H9 (cell line): ENCODE data around the gene TLX1. TPM values are rescaled to one million over a fixed set of nuclear protein-coding genes. Genes with fewer than 3 reads are reported as not detected.

Experiments used
- DNase-seq: peaks from one replicate; pipeline ENCODE4 v3.0.0-alpha.2; 2017
- H2AFZ ChIP-seq: one replicate; pipeline ENCODE4 v1.6.1; 2013; ENCODE audit warnings: mild to moderate bottlenecking, low read length, control low read depth, moderate library complexity
- H2AK5ac ChIP-seq: 2 replicates; pipeline ENCODE4 v1.6.1; 2013; ENCODE audit warnings: low read length, control low read depth, mixed read lengths; ENCODE audit not compliant: insufficient read length
- H2BK120ac ChIP-seq: one replicate; pipeline ENCODE4 v1.6.1; 2013; ENCODE audit warnings: low read depth, mild to moderate bottlenecking, low read length, control low read depth, inconsistent platforms; ENCODE audit not compliant: poor library complexity, severe bottlenecking
- H2BK12ac ChIP-seq: 2 replicates; pipeline ENCODE4 v1.6.1; 2013; ENCODE audit warnings: low read length, control low read depth, mixed read lengths, low read depth; ENCODE audit not compliant: insufficient read length
- H2BK15ac ChIP-seq: 2 replicates; pipeline ENCODE4 v1.6.1; 2013; ENCODE audit warnings: low read depth, low read length, control low read depth
- H2BK20ac ChIP-seq: one replicate; pipeline ENCODE4 v1.6.1; 2013; ENCODE audit warnings: low read depth, mild to moderate bottlenecking, low read length, control low read depth, inconsistent platforms; ENCODE audit not compliant: poor library complexity, severe bottlenecking
- H2BK5ac ChIP-seq: 2 replicates; pipeline ENCODE4 v1.6.1; 2013; ENCODE audit warnings: low read length, control low read depth, mixed read lengths; ENCODE audit not compliant: insufficient read length
- H3K14ac ChIP-seq: 2 replicates; pipeline ENCODE4 v1.6.1; 2013; ENCODE audit warnings: low read length, control low read depth; ENCODE audit not compliant: insufficient read depth
- H3K18ac ChIP-seq: 2 replicates; pipeline ENCODE4 v1.6.1; 2013; ENCODE audit warnings: low read depth, mild to moderate bottlenecking, mixed read lengths, low read length, control low read depth; ENCODE audit not compliant: insufficient read length
- H3K23ac ChIP-seq: 2 replicates; pipeline ENCODE4 v1.6.1; 2013; ENCODE audit warnings: low read length, control low read depth, mixed read lengths, low read depth; ENCODE audit not compliant: insufficient read length
- H3K23me2 ChIP-seq: 2 replicates; pipeline ENCODE4 v1.6.1; 2013; ENCODE audit warnings: low read depth, mild to moderate bottlenecking, mixed read lengths, low read length, control low read depth; ENCODE audit not compliant: insufficient read length, poor library complexity, severe bottlenecking
- H3K27ac ChIP-seq: 2 replicates; pipeline ENCODE4 v1.5.1; 2013; ENCODE audit warnings: low read length, control low read depth, mixed read lengths, low read depth; ENCODE audit not compliant: insufficient read length
- H3K27me3 ChIP-seq: 2 replicates; pipeline ENCODE4 v1.6.1; 2013; ENCODE audit warnings: low read length, control low read depth, inconsistent platforms; ENCODE audit not compliant: insufficient read depth
- H3K4ac ChIP-seq: 2 replicates; pipeline ENCODE4 v1.6.1; 2013; ENCODE audit warnings: low read depth, mild to moderate bottlenecking, control low read depth, inconsistent platforms, low read length, moderate library complexity
- H3K4me1 ChIP-seq: 2 replicates; pipeline ENCODE4 v1.6.1; 2013; ENCODE audit warnings: low read length, control low read depth, inconsistent platforms; ENCODE audit not compliant: insufficient read depth
- H3K4me2 ChIP-seq: 2 replicates; pipeline ENCODE4 v1.6.1; 2013; ENCODE audit warnings: low read length, control low read depth, mixed read lengths; ENCODE audit not compliant: insufficient read length, insufficient read depth
- H3K56ac ChIP-seq: 2 replicates; pipeline ENCODE4 v1.6.1; 2013; ENCODE audit warnings: low read depth, mild to moderate bottlenecking, mixed read lengths, low read length, control low read depth; ENCODE audit not compliant: insufficient read length
- H3K79me1 ChIP-seq: 2 replicates; pipeline ENCODE4 v1.6.1; 2013; ENCODE audit warnings: low read depth, mild to moderate bottlenecking, moderate library complexity, low read length, control low read depth, inconsistent platforms; ENCODE audit not compliant: insufficient read depth, poor library complexity, severe bottlenecking
- H3K79me2 ChIP-seq: 2 replicates; pipeline ENCODE4 v1.6.1; 2013; ENCODE audit warnings: low read length, control low read depth, inconsistent platforms; ENCODE audit not compliant: insufficient read depth
- H3K9ac ChIP-seq: 2 replicates; pipeline ENCODE4 v1.6.1; 2013; ENCODE audit warnings: low read length, control low read depth, mixed read lengths; ENCODE audit not compliant: insufficient read length; ENCODE audit errors: extremely low read depth
- H3K9me3 ChIP-seq: one replicate; pipeline ENCODE4 v1.6.1; 2013; ENCODE audit warnings: low read depth, low read length, inconsistent platforms; ENCODE audit not compliant: control insufficient read depth
- H3T11ph ChIP-seq: one replicate; pipeline ENCODE4 v1.6.1; 2013; ENCODE audit warnings: mild to moderate bottlenecking, low read length, control low read depth, inconsistent platforms
- H4K20me1 ChIP-seq: one replicate; pipeline ENCODE4 v1.6.1; 2013; ENCODE audit not compliant: control insufficient read depth, insufficient read length, insufficient read depth
- H4K5ac ChIP-seq: 2 replicates; pipeline ENCODE4 v1.6.1; 2013; ENCODE audit warnings: low read depth, mild to moderate bottlenecking, mixed read lengths, low read length, control low read depth; ENCODE audit not compliant: insufficient read length
- H4K8ac ChIP-seq: replicated peaks from 2 replicates; pipeline ENCODE4 v1.6.1; 2013; ENCODE audit warnings: low read length, control low read depth, mixed read lengths, low read depth; ENCODE audit not compliant: insufficient read length
- H4K91ac ChIP-seq: 2 replicates; pipeline ENCODE4 v1.6.1; 2013; ENCODE audit warnings: low read depth, mild to moderate bottlenecking, moderate library complexity, mixed read lengths, low read length, control low read depth; ENCODE audit not compliant: insufficient read length
- H3K27ac Mint-ChIP-seq, 3 experiments: 2 replicates in 2 of 3; 3 replicates in 1 of 3; pipeline ENCODE4 v1.8.0; 2020 to 2021; ENCODE audit warnings: mixed read lengths in 3 of 3, mild to moderate bottlenecking in 1 of 3, moderate library complexity in 1 of 3
- H3K27me3 Mint-ChIP-seq: 2 replicates; pipeline ENCODE4 v1.8.0; 2021; ENCODE audit warnings: low read depth, mild to moderate bottlenecking, moderate library complexity, mixed read lengths
- H3K36me3 Mint-ChIP-seq, 3 experiments: 2 replicates in 2 of 3; 3 replicates in 1 of 3; pipeline ENCODE4 v1.8.0; 2020 to 2021; ENCODE audit warnings: low read depth in 3 of 3, mixed read lengths in 3 of 3; ENCODE audit not compliant: insufficient read depth in 1 of 3
- H3K4me1 Mint-ChIP-seq, 2 experiments: 2 replicates each; pipeline ENCODE4 v1.8.0; 2020; ENCODE audit warnings: mixed read lengths in 2 of 2
- H3K4me3 Mint-ChIP-seq, 2 experiments: 2 replicates in 1 of 2; 3 replicates in 1 of 2; pipeline ENCODE4 v1.8.0; 2020 to 2021; ENCODE audit warnings: mild to moderate bottlenecking in 2 of 2, mixed read lengths in 2 of 2, moderate library complexity in 1 of 2
- H3K9me3 Mint-ChIP-seq, 2 experiments: 2 replicates in 1 of 2; 3 replicates in 1 of 2; pipeline ENCODE4 v1.8.0; 2020; ENCODE audit warnings: mild to moderate bottlenecking in 2 of 2, mixed read lengths in 2 of 2, moderate library complexity in 1 of 2
- CTCF ChIP-seq: fragments of 200-600 bp; sonication (generic); conservative IDR thresholded peaks from 3 replicates; pipeline ENCODE4 v1.8.0; 2021; ENCODE audit warnings: antibody characterized with exemption, mild to moderate bottlenecking
- WGBS: extraction: QIAGEN DNeasy Blood & Tissue Kit; methylation state at CpG from one replicate; pipeline ENCODE4 v1.1.7; 2013; ENCODE audit warnings: missing lambda C conversion rate, low lambda C conversion rate, mixed read lengths; ENCODE audit not compliant: insufficient read length; ENCODE audit errors: extremely low coverage; 5-methylcytosine and 5-hydroxymethylcytosine counted together
- total RNA-seq: library from RNA; stranded (reverse); gene quantifications from 2 replicates; pipeline ENCODE4 v1.2.1, GENCODE V29; 2021

TLX1 gene
- total RNA-seq, 1 experiment from 2014 or later: not detected

GRCh38 chr10:101090597-101090996 lies 40.5 kb upstream of the TLX1 start:
- Histone ChIP-seq H3K4me2 (no peak overlapping the region), H3T11ph (no peak overlapping the region), H2BK20ac (no peak overlapping the region), H2AK5ac (no peak overlapping the region), H2BK12ac (no peak overlapping the region), H3K27me3 (no peaks in the 10 kb centered on the region; the same call in 1 of the 2 replicates), H4K20me1 (no peaks in the 10 kb centered on the region), H3K79me1 (no peaks in the 10 kb centered on the region), H3K18ac (no peak overlapping the region), H3K9ac (no peak overlapping the region), H3K79me2 (no peaks in the 10 kb centered on the region), H3K14ac (no peak overlapping the region), H2AFZ (no peak overlapping the region), H2BK120ac (no peak overlapping the region), H2BK5ac (no peak overlapping the region), H3K9me3 (no peaks in the 10 kb centered on the region), H3K23me2 (no peaks in the 10 kb centered on the region), H3K23ac (no peak overlapping the region), H4K8ac (no peak overlapping the region), H4K5ac (no peak overlapping the region), H2BK15ac (no peak overlapping the region), H3K27ac (no peak overlapping the region), H4K91ac (no peak overlapping the region), H3K56ac (no peak overlapping the region), H3K4ac (no peak overlapping the region), H3K4me1 (no peaks in the 10 kb centered on the region; the same call in 1 of the 2 replicates)
- WGBS: no CpG with 5 or more reads among the region's 5 CpGs
- no peak overlapping the region for H3K4me3 Mint-ChIP-seq
- H3K9me3 Mint-ChIP-seq: no peaks in the 10 kb centered on the region
- H3K27me3 Mint-ChIP-seq: peaks cover 63% of the 10 kb centered on the region
- no peak for TF ChIP-seq CTCF
- peaks cover 9 to 20% of the 10 kb centered on the region in 2 experiments for H3K4me1 Mint-ChIP-seq
- DNase-seq: no peak
- H3K27ac Mint-ChIP-seq: no peak overlapping the region
- H3K36me3 Mint-ChIP-seq: no peaks in the 10 kb centered on the region
